HEK293 (cell line): ENCODE results near the gene USP32.

ENCODE experiments used
- ATF2 ChIP-seq: fragments of 450-650 bp; formaldehyde crosslinking; IDR thresholded peaks from 2 replicates; pipeline ENCODE4 v1.5.1; 2016; ENCODE audit warnings: missing biosample characterization, missing genetic modification characterization, low read depth
- HOXD13 ChIP-seq: sonication (generic); formaldehyde crosslinking; IDR thresholded peaks from 2 replicates; pipeline ENCODE4 v1.8.0; 2022; ENCODE audit warnings: missing genetic modification reagents, borderline replicate concordance
- REPIN1 ChIP-seq: fragments of 450-650 bp; formaldehyde crosslinking; IDR thresholded peaks from 2 replicates; pipeline ENCODE4 v1.5.1; 2017; ENCODE audit warnings: missing biosample characterization, missing genetic modification characterization, low read depth
- ZBTB7A ChIP-seq: fragments of 450-650 bp; formaldehyde crosslinking; IDR thresholded peaks from 2 replicates; pipeline ENCODE4 v1.5.1; 2016; ENCODE audit warnings: low read depth, missing biosample characterization, missing genetic modification characterization
- ZEB2 ChIP-seq: fragments of 450-650 bp; formaldehyde crosslinking; IDR thresholded peaks from 2 replicates; pipeline ENCODE4 v1.5.1; 2016; ENCODE audit warnings: missing biosample characterization, missing genetic modification characterization
- ZNF133 ChIP-seq: fragments of 450-650 bp; formaldehyde crosslinking; IDR thresholded peaks from 2 replicates; pipeline ENCODE4 v1.5.1; 2016; ENCODE audit warnings: missing biosample characterization, missing genetic modification characterization
- ZNF169 ChIP-seq: fragments of 450-650 bp; formaldehyde crosslinking; IDR thresholded peaks from 2 replicates; pipeline ENCODE4 v1.5.1; 2016; ENCODE audit warnings: missing biosample characterization, missing genetic modification characterization
- ZNF175 ChIP-seq: fragments of 450-650 bp; formaldehyde crosslinking; IDR thresholded peaks from 2 replicates; pipeline ENCODE4 v1.5.1; 2016; ENCODE audit warnings: missing biosample characterization, missing genetic modification characterization
- ZNF391 ChIP-seq: fragments of 450-650 bp; formaldehyde crosslinking; IDR thresholded peaks from 2 replicates; pipeline ENCODE4 v1.5.1; 2016; ENCODE audit warnings: low read depth, missing biosample characterization, missing genetic modification characterization, borderline replicate concordance
- ZNF416 ChIP-seq: fragments of 450-650 bp; formaldehyde crosslinking; IDR thresholded peaks from 2 replicates; pipeline ENCODE4 v1.5.1; 2016; ENCODE audit warnings: missing biosample characterization, missing genetic modification characterization
- ZNF501 ChIP-seq: fragments of 450-650 bp; formaldehyde crosslinking; IDR thresholded peaks from 2 replicates; pipeline ENCODE4 v1.5.1; 2016; ENCODE audit warnings: missing biosample characterization, missing genetic modification characterization
- ZNF596 ChIP-seq: fragments of 450-650 bp; IDR thresholded peaks from 2 replicates; pipeline ENCODE4 v1.5.0; 2018; ENCODE audit warnings: missing biosample characterization, mild to moderate bottlenecking, missing genetic modification characterization, moderate library complexity
- ZNF830 ChIP-seq: fragments of 450-650 bp; IDR thresholded peaks from 2 replicates; pipeline ENCODE4 v1.5.0; 2018; ENCODE audit warnings: missing biosample characterization, missing genetic modification characterization, low read depth, mild to moderate bottlenecking, moderate library complexity
- TF ChIP-seq, protein P1 (sequence below): fragments of 450-650 bp; formaldehyde crosslinking; IDR thresholded peaks from 2 replicates; pipeline ENCODE4 v1.5.1; 2016; ENCODE audit warnings: missing biosample characterization, missing genetic modification characterization

GRCh38 chr17:60352071-60352470 lies 39.9 kb downstream of the USP32 start:
- TF ChIP-seq ZNF501 (no peak), ZNF416 (tag by site-specific recombination) (no peak), ZBTB7A (tag by site-specific recombination) (no peak), ZNF169 (no peak), ZNF830 (tag by site-specific recombination) (no peak), ZNF596 (tag by site-specific recombination) (no peak), REPIN1 (no peak), ZNF133 (tag by site-specific recombination) (no peak), ZEB2 (no peak), HOXD13 (CRISPR knock-in tag) (no peak), ATF2 (no peak), ZNF391 (no peak), ZNF175 (tag by site-specific recombination) (no peak)
- TF ChIP-seq, protein P1, sequence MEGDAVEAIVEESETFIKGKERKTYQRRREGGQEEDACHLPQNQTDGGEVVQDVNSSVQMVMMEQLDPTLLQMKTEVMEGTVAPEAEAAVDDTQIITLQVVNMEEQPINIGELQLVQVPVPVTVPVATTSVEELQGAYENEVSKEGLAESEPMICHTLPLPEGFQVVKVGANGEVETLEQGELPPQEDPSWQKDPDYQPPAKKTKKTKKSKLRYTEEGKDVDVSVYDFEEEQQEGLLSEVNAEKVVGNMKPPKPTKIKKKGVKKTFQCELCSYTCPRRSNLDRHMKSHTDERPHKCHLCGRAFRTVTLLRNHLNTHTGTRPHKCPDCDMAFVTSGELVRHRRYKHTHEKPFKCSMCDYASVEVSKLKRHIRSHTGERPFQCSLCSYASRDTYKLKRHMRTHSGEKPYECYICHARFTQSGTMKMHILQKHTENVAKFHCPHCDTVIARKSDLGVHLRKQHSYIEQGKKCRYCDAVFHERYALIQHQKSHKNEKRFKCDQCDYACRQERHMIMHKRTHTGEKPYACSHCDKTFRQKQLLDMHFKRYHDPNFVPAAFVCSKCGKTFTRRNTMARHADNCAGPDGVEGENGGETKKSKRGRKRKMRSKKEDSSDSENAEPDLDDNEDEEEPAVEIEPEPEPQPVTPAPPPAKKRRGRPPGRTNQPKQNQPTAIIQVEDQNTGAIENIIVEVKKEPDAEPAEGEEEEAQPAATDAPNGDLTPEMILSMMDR (tag by site-specific recombination), result no peak
